Activated effector memory CD4-positive, alpha-beta T cell treated with anti-CD3 and anti-CD28 coated beads, Interleukin-2, amount 50 U/mL, for 16 hours (primary cell): Measurements from ENCODE around the gene KIAA0513.

Source experiments
- DNase-seq: peaks from one replicate; pipeline ENCODE4 v3.0.0-alpha.2; 2020

The KIAA0513 gene

DNA sequence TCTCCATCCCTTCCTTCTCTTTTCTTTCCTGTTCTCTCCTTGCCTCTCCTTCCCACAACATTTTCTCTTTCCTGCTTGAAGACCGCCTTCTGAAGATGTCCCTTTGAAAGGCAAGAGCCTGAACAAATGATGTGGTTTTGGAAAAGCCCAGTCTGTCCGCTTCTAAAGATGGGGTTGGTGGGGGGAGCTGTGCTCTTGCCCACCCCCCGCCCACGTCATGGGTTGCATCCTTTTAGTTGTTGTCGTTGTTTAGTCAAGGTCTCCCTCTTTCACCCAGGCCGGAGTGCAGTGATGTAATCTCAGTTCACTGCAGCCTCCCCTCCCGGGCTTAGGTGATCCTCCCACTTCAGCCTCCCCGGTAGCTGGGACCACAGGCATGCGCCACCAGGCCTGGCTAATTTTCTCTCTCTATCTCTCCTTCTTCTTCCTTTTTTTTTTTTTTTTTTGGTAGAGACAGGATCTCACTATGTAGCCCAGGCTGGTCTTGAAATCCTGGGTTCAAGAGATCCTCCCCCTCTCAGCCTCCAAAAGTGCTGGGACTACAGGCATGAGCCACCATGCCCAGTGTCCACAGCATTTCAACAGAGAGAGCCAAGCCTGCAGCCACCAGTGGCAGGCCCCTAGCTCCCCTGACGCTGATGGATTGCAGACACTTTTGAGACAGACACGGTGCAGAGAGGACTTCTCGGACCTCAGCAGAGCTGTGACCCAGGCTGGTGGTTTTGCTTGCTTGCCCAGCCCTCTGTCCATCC is 110.7 kb downstream of the KIAA0513 start:
- no peak for DNase-seq

DNA sequence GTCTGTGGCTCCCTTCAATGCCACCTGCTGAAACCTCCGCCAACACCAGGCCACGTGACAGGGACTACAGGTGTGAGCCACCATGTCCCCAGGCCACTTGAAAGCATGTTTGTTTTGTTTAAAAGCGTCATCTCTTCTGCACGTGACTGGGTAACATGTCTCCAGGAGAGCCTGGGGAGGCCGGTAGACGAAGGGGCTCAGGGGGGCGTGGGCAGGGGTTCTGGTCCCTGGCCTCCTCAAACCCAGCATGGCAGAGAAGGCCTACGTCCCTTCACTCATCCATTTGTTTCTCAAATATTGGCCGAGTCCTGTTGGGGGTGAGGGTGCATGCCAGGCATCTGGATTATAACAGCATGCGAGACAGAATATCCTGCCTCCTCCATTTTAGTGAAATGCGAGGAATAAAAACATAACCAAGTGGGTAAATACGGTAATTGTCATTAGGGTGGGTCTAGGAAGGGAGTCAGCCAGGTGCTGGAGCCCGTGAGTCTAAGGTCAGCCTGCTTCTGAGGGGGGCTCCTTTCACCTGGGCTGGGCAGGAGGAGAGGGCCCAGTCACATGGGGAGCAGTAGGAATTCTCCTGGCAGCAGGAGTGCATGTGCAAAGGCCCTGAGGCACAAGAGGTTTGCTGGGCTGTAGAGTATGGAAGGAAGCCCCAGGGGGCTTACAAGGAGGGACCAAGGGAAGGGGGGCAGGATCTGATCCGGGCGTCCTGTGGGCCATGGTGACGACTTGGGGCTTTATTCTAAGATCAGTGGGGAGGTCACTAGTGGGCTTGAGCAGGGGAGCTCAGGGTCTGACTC is 111.4 kb downstream of the KIAA0513 start:
- no peak for DNase-seq

GRCh38 chr16:85139881-85140339 is 112.3 kb downstream of the KIAA0513 start:
- DNase-seq: no peak

DNA sequence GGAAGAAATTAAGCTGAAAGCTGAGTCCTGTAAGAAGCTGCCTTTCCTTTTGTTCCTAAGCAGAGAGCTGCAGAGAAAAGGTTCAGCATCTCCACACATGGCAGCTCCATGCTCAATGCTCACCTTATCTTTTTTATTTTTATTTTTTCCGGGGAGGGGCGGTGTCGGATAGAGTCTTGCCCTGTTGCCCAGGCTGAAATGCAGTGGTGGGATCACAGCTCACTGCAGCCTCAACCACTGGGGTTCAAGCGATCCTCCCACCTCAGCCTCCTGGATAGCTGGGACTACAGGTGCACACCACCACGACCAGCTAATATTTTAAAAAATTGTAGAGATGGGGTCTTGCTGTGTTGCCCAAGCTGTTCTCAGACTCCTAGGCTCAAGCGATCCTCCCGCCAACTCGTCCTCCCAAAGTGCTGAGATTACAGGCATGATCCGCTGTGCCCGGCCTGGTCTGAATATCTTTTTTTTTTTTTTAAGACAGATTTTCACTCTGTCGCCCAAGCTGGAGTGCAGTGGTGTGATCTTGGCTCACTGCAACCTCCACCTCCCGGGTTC is 112.9 kb downstream of the KIAA0513 start:
- DNase-seq: no peak

DNA sequence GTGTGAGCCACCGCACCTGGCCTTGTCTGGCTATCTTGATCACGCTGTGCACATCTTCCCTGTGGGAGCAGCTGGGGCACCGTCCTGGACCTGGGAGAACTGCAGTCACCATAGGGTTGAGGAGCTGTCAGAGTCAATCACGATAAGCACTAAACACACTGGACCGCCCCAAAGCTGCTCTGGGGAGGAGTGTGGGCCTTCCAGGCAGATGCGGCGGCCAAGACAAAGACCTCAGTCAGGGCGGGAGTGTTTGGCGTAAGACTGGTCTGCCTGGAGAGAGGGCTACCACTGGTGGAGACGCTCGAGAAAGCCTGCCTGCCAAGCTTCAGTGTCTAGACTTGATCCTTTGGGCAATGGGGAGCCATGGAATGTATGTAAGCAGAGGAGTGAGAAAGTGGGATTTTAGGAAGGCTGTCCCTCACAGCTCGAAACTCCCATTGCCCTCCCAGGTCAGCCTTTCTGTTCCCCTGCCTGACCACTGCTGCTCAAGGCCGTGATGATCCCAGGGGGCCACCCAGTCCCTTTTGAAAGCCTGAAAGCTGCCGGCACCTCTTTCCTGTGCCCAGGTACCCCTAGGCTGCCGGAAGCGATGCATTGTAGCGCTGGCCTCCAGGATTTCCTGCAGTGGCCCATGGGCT is 114.0 kb downstream of the KIAA0513 start:
- no peak for DNase-seq

DNA sequence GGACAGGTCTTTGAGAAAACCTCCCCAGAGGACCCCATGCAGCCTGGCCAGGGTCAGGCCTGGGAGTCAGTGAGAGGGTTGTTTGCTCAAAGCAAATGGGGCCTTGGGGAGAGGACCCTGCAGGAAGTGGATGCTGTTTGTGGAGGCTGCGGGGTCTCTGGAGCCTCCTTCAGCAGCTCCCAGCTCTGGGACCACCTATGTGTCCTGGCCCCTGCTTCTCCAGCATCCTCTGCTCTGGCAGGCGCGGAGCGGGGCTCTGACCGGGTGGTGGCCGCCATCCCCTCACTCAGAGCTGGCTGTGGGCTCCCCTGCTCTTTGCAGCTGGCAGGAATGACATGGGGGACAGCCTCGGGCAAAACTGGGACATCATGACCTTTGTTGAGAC is 114.5 kb downstream of the KIAA0513 start:
- DNase-seq: no peak

GRCh38 chr16:85142771-85143211 is 115.2 kb downstream of the KIAA0513 start:
- no peak for DNase-seq
